ENCODE data around the gene GLIPR1L1.
A peak's percentile ranks its signal among the peaks of the same experiment; 100 is the strongest.

GLIPR1L1 gene

DNA sequence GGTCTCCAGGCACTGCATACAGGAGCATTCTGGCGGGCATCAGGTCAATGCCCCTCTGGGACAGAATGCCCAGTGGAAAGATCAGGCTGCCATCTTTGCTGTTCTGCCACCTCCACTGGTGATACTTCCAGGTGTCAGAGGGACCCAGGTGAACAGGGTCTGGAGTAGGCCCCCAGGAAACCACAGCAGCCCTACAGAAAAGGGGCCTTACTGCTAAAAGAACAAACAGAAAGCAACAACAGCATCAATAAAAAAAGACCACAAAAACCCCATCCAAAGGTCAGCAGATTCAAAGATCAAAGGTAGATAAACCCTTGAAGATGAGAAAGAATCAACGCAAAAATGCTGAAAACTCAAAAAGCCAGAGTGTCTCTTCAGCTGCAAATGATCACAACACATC lies 15.9 kb downstream of the GLIPR1L1 start:
- no peak for DNase-seq (ENCODE audit: low spot score)

DNA sequence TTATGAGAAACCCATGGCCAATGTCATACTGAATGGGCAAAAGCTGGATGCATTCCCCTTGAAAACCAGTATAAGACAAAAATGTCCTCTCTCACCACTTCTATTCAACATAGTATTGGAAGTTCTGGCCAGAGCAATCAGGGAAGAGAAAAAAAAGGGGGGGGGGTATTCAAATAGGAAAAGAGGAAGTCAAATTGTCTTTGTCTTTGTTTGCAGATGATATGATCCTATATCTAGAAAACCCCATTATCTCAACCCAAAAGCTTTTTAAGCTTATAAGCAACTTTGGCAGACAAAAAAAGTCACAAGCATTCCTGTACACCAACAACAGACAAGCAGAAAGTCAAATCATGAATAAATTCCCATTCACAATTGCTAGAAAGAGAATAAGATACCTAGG lies 19.5 kb downstream of the GLIPR1L1 start:
- DNase-seq (ENCODE audit: low spot score): no peak

DNA sequence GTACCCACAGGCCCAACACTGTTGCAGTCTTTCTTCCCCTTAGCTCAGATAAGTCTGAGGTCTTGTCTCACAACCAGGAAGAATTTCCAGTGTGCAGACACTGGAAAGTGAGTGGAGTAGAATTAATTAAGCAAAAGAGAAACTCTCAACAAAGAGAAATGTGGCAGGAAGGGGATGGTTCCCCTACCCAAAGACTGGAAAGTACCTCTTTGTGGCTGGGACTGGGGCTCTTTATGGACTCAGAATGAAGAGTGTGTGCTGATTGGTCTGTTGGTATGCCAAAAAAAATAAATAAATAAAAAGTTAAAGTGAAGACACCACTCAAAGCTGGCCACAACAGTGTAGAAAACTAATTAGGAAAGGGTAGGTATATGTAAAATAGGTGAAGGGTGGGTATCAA lies 26.4 kb downstream of the GLIPR1L1 start:
- DNase-seq (ENCODE audit: low spot score): no peak

DNA sequence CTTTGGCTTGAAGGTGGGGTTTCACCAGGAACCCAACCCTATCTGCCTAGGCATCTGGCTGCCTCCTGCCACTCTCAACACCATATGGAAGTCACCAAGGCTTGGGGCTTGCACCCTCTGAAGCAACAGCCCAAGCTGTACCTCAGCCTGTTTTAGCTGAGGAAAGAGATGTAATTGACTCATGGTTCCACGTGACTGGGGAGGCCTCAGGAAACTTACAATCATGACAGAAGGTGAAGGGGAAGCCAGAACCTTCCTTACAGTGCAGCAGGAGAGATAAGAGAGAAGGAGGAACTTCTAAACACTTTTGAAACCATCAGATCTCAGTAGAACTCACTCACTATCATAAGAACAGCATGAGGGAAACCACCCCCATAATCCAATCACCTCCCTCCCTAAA lies 26.9 kb downstream of the GLIPR1L1 start:
- no peak for DNase-seq (ENCODE audit: low spot score)

DNA sequence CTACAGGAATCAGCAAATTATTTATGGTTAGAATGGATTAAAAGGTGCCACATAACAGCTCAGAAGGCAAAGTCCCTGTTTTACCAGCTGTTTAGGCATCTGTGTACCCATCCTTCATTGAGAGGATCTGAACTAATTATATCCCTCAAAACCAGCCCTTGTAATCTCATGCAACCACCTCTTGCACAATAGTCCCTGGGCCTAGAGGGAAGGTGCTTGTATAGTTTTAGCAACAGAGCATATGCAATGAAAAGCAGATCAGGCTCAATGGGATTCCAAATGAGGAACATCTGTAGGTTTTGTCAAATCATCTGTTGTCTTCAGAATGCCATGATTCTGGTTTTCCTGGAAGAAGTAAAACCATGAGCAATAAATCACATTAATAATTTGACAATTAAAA lies 30.4 kb downstream of the GLIPR1L1 start:
- DNase-seq (ENCODE audit: low spot score): peak; percentile 27

DNA sequence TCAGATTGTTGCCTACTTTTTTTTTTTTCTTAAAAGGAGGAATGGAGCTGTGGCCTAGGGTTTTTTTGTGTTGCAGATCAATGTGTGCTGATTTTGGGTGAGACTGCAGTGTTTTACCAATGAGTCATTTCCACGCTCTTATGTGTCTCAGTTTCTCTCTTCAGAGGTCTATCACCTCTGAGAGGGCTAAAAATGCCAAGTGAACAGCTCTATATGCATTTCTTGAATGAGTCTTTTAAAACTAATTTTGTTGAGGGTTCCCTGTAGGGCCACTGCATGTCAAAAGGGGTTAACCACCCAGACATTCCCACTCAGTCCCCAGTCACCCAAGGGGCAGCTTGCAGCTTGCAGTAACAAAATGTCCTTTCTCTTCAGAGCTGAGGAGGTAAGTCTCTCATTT lies 32.2 kb downstream of the GLIPR1L1 start:
- DNase-seq (ENCODE audit: low spot score): no peak

DNA sequence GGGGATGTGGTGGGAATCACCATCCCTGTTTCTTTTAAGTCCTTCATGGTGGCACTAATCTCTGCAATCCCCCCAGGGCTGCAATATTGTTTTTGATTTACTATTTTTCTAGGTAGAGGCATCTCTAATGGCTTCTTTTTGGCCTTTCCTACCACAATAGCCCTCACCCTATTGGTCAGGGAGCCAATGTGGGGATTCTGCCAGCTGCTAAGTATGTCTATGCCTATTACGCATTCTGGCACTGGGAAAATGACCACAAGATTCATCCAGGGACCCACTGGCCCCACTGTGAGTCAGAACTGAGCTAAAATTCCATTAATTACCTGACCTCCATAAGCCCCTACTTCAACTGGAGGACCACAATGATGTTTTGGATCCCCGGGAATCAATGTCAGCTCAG lies 40.5 kb downstream of the GLIPR1L1 start:
- DNase-seq (ENCODE audit: low spot score): no peak

DNA sequence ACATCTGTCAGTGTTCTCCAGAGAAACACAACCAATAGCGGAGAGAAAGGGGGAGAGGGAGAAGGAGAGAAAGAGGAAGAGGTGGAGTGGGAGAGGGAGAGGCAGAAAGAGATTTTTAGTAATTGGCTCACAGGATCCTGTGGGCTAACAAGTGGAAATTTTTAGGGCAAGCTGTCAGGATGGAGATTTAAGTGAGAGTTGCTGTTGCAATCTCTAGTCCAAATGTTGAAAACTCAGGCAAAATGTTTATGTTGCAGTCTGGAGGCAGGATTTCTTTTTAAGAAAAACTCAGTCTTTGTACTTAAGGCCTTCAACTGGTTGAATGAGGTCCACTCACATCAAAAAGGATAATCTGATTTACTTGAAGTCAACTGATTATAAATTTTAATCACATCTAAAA lies 43.9 kb downstream of the GLIPR1L1 start:
- peak; percentile 42 for DNase-seq (ENCODE audit: low spot score)

DNA sequence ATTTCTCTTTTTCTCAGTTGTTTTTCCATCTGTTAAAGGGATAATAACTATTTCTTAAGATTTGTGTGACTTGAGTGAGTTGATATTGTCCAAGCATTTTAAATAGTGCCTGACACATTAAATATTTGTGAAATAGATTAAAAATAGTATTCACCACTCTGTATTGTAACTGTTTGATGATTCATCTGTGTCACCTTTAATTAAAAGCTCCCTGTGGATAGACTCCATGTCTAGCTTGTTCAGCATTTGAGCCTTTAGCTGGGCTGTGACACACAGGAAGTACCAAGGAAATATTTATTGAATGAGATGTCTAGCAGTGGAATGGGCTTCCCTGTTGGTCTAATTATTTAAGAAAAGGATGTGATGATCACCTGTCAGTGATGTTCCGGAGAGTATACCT lies 54.6 kb downstream of the GLIPR1L1 start:
- DNase-seq (ENCODE audit: low spot score): peak; percentile 12

DNA sequence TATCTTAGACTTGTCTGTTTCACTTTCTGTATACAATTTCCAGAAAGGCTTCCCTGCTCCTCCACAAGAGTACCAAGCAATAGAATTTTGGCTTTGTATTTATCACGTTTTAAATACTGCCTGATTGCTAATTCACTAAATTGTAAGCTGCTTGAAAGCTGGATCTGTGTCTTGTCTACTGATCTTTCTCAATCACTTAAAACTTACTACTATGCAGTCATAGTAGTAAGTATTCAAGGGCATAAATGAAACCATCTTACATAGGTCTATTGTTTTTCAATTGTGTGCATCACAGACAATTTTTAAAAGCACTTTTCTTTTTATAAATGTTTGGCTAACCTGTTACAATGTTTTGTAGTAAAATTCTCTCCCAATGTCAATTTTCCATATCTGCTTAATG lies 55.2 kb downstream of the GLIPR1L1 start:
- DNase-seq (ENCODE audit: low spot score): no peak

DNA sequence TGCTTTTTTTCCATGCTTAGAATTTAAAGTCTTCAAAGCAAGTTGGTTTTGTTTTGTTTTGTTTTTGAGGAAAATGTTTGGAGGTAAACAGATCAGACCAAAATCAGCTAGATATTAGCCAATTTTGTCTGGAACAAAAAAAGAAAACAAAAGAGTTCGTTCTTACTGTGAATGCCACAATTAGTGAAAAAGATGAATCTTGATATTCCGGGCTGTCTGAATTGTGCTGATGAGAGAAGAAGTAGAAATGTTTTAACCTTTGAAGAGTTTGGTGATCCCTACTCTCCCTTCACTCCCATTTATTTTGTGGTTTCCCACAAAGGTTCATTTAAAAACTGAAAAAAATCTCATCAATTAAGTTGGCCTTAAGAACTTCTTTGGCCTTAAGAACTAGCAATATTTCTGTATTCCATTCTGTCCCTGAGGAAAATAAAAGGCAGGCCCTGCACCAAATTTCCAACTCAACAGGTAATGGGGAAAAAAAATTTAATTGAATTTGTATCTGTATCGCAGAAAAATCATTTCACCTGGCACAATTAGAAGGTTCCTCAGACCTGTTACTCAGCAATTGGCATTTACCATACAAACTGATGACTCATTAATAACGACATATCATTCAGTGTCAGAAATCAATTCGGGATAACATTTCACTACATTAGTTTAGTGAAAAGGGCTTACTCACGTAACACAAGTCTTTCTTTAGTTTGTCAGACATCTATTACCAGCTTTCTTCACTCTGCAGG lies 55.9 kb downstream of the GLIPR1L1 start:
- DNase-seq (ENCODE audit: low spot score): no peak

DNA sequence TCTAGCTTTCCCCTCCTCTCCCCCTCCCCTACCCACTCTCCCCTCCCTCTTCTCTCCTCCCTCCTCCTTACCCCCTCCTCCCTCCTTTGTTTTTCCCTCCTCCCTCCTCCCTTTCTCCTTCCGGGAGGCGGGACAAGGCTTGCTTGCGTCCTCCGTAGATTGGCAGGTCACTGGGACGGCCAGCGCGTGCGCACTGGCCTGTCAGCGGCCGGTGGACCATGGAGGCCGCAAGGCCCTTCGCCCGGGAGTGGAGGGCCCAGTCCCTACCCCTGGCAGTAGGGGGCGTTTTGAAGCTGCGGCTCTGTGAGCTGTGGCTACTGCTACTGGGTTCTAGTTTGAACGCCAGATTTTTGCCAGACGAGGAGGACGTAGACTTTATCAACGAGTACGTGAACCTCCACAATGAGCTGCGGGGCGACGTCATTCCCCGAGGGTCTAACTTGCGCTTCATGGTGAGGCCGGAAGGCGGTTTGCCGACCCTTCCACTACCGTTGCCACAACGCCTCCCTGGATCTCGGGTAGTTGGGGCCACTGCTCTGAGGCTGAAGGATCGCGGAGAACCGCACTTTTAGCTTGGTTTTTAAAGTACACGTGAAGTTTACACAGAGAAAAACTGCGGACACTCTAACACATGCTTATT lies 56.5 kb downstream of the GLIPR1L1 start, which contains the start of gene GLIPR1L2:
GLIPR1L2 (plus strand) TSS at position 191 of the 640 bp plus-strand sequence; CDS start at position 219, 28 bp downstream.
- peak; percentile 96 for DNase-seq (ENCODE audit: low spot score)

DNA sequence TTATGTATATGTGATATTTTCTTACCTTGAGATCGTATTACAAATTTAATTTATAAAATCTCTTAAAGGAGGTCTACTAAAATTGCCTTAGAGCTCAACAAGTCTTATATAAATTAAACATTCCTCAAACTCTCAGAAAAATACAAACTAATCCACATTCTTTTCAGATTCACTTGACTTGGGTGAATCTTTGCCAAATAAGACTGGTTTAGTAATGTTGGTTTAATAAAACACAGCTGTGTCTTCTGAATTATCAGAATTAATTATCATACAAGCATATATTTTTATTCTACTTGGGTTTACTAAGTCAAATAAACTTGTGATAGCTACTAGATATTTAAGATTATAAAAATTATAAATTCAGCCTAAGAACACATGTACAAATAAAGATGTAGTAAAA lies 69.8 kb downstream of the GLIPR1L1 start:
- DNase-seq (ENCODE audit: low spot score): no peak

DNA sequence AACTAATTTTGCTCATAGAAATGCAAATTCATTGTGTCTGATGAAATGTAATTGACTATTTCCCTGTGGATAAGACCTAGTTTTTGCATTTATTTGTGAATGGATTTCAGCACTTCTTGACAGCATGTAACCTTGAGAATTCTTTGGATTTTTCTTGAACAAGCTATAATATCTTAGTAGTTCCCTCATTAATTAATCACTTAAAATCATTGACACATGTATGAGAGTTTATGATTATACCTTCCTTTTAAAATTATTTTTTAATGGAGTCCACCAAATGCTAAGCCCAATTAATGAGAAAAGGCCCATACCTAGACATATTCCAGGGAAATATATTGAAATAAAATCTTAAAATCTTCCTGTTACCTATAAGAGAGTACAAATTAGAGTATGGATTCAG lies 73.2 kb downstream of the GLIPR1L1 start:
- DNase-seq (ENCODE audit: low spot score): no peak

DNA sequence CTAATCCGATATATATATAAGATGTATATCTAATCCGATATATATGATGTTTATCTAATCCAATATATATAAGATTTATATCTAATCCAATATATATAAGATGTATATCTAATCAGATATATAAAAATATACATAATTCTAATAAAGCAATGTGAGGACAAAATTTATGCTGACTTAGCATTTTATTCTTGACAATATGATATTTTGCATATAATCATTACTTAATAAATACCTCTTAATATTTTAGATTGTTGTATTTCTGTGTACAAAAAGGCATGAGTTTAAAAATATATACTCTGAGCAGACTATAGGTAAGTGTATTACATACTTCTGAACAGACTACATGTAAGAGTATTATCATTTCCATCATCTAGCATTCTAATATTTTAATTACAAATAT lies 75.4 kb downstream of the GLIPR1L1 start:
- DNase-seq (ENCODE audit: low spot score): no peak

DNA sequence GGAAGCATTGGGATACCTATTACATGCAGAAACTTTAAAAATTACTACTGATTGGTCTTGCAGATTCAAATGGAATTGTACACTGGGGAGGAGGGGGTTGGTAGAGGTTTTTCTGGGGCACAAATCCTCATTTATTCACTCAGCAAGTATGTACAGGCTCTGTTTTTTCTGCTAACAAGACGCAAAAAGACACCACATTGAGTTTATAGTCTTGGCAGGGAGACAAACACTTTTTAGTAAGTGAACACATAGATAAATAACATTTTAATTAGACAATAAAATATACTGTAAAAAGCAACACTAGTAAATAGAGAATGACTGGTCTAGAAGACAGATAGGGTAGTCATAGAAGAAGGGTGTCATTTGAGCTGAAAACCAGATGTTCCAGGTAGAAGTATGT lies 80.2 kb downstream of the GLIPR1L1 start:
- DNase-seq (ENCODE audit: low spot score): no peak

DNA sequence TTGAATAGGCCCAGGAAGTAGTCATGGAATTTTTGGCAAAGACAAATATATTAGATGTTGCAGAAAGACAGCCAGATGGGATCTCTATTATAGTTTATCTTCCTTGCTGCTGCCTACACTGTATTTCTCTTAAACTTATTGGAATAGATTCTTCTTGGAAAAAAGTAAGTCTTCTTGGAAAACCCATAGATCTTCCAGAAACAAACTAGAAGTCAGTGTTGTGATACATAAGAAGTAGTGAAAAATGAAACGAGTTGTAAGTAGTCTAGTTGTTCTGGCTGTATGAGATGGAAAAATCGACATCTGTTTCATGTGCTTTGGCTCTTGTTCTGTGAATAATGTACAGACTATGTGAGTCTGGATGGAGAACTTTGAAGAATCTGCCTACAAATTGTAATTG lies 85.4 kb downstream of the GLIPR1L1 start:
- no peak for DNase-seq (ENCODE audit: low spot score)
